Activated naive CD4-positive, alpha-beta T cell treated with anti-CD3 and anti-CD28 coated beads, Interleukin-2, amount 10 ng/mL, durations not matched to agents 7 days and 5 days (primary cell): ENCODE data around the gene KRT34.
"Not testable (repeated sequence)": the region's sequence is repeated elsewhere in the genome, so short reads cannot be mapped to it uniquely, and the experiment has no call there.

ENCODE experiments used
- CTCF ChIA-PET: fragments of 350-600 bp; sonication (Branson Sonifier 250); formaldehyde crosslinking; loops from one replicate; lab custom pipeline; 2021; ENCODE audit warnings: antibody characterized with exemption; lab: Charles Lee
- DNase-seq: peaks from one replicate; pipeline ENCODE4 v3.0.0-alpha.2; 2020
- H3K27ac Mint-ChIP-seq: one replicate; pipeline ENCODE4 v1.8.0; 2021; ENCODE audit warnings: mild to moderate bottlenecking, moderate library complexity, mixed read lengths
- H3K27me3 Mint-ChIP-seq: one replicate; pipeline ENCODE4 v1.8.0; 2021; ENCODE audit warnings: mild to moderate bottlenecking, mixed read lengths
- H3K36me3 Mint-ChIP-seq: one replicate; pipeline ENCODE4 v1.8.0; 2021; ENCODE audit warnings: mixed read lengths
- H3K4me1 Mint-ChIP-seq: one replicate; pipeline ENCODE4 v1.8.0; 2021; ENCODE audit warnings: mixed read lengths
- H3K4me3 Mint-ChIP-seq: one replicate; pipeline ENCODE4 v1.8.0; 2021; ENCODE audit warnings: mild to moderate bottlenecking, moderate library complexity, mixed read lengths
- H3K9me3 Mint-ChIP-seq: one replicate; pipeline ENCODE4 v1.8.0; 2021; ENCODE audit warnings: mixed read lengths

The KRT34 gene

GRCh38 chr17:41381943-41382342, at the start of gene KRT34:
TSS of gene KRT34 (minus strand) at chr17:41382306. CDS start at chr17:41382246, 60 bp downstream.
- DNase-seq, H3K9me3 Mint-ChIP-seq, H3K4me1 Mint-ChIP-seq, H3K27me3 Mint-ChIP-seq, H3K27ac Mint-ChIP-seq, CTCF ChIA-PET, H3K36me3 Mint-ChIP-seq, H3K4me3 Mint-ChIP-seq: not testable (repeated sequence)

- H3K4me1 Mint-ChIP-seq, H3K4me3 Mint-ChIP-seq, CTCF ChIA-PET, DNase-seq, H3K27ac Mint-ChIP-seq, H3K36me3 Mint-ChIP-seq, H3K9me3 Mint-ChIP-seq, H3K27me3 Mint-ChIP-seq: not testable (repeated sequence)
Observed at GRCh38 chr17:41430376-41430775, 48.3 kb upstream of the KRT34 start.

- no peaks in the 10 kb centered on the region for H3K36me3 Mint-ChIP-seq
- no peaks in the 10 kb centered on the region for H3K9me3 Mint-ChIP-seq
- H3K4me1 Mint-ChIP-seq, result no peaks in the 10 kb centered on the region
- H3K27me3 Mint-ChIP-seq, result peaks cover 8% of the 10 kb centered on the region
- CTCF ChIA-PET, result no interaction called here
- DNase-seq, result no peak
- H3K27ac Mint-ChIP-seq, result no peak overlapping the region
- no peak overlapping the region for H3K4me3 Mint-ChIP-seq
Observed at GRCh38 chr17:41429667-41430066, 47.6 kb upstream of the KRT34 start.

GRCh38 chr17:41428591-41429291, 46.6 kb upstream of the KRT34 start:
- Mint-ChIP-seq H3K36me3 (no peaks in the 10 kb centered on the region), H3K4me1 (no peaks in the 10 kb centered on the region), H3K27me3 (peaks cover 7% of the 10 kb centered on the region), H3K4me3 (no peak overlapping the region), H3K9me3 (no peaks in the 10 kb centered on the region), H3K27ac (no peak overlapping the region)
- no peak for DNase-seq
- CTCF ChIA-PET, result no interaction called here

- Mint-ChIP-seq H3K36me3 (no peaks in the 10 kb centered on the region), H3K27ac (no peak within 1 kb of the TSS), H3K4me1 (no peaks in the 10 kb centered on the region), H3K9me3 (no peaks in the 10 kb centered on the region), H3K27me3 (peaks cover 3% of the 10 kb centered on the region), H3K4me3 (no peak within 1 kb of the TSS)
- no peak for DNase-seq
- CTCF ChIA-PET, result interaction anchor here (1.2 kb wide), 1 partner anchor 224 kb away, joined by 3 read pairs; no protein-coding TSS in a partner anchor
Observed at GRCh38 chr17:41424111-41424635, 42.1 kb upstream of the KRT34 start, which contains the start of gene KRT37. TSS of gene KRT37 (minus strand) at chr17:41424585. CDS start at chr17:41424523, 62 bp downstream.

- CTCF ChIA-PET, DNase-seq, H3K27me3 Mint-ChIP-seq, H3K27ac Mint-ChIP-seq, H3K36me3 Mint-ChIP-seq, H3K4me3 Mint-ChIP-seq, H3K4me1 Mint-ChIP-seq, H3K9me3 Mint-ChIP-seq: not testable (repeated sequence)
Observed at GRCh38 chr17:41422586-41422985, 40.5 kb upstream of the KRT34 start.

GRCh38 chr17:41421617-41422016, 39.5 kb upstream of the KRT34 start:
- Mint-ChIP-seq H3K27ac (no peak overlapping the region), H3K4me1 (no peaks in the 10 kb centered on the region), H3K9me3 (no peaks in the 10 kb centered on the region), H3K36me3 (no peaks in the 10 kb centered on the region), H3K4me3 (no peak overlapping the region), H3K27me3 (peaks cover 3% of the 10 kb centered on the region)
- CTCF ChIA-PET, result no interaction called here
- DNase-seq, result no peak

GRCh38 chr17:41421116-41421515, 39.0 kb upstream of the KRT34 start:
- Mint-ChIP-seq H3K9me3 (no peaks in the 10 kb centered on the region), H3K27ac (no peak overlapping the region), H3K27me3 (peaks cover 3% of the 10 kb centered on the region), H3K4me3 (no peak overlapping the region), H3K36me3 (no peaks in the 10 kb centered on the region), H3K4me1 (no peaks in the 10 kb centered on the region)
- CTCF ChIA-PET, result no interaction called here
- no peak for DNase-seq

- H3K9me3 Mint-ChIP-seq, result no peaks in the 10 kb centered on the region
- H3K27ac Mint-ChIP-seq, result no peak overlapping the region
- no peaks in the 10 kb centered on the region for H3K36me3 Mint-ChIP-seq
- CTCF ChIA-PET, result no interaction called here
- no peak for DNase-seq
- no peaks in the 10 kb centered on the region for H3K4me1 Mint-ChIP-seq
- no peak overlapping the region for H3K4me3 Mint-ChIP-seq
- peaks cover 3% of the 10 kb centered on the region for H3K27me3 Mint-ChIP-seq
Observed at GRCh38 chr17:41420134-41420533, 38.0 kb upstream of the KRT34 start.

GRCh38 chr17:41419716-41420115, 37.6 kb upstream of the KRT34 start:
- DNase-seq, result no peak
- H3K36me3 Mint-ChIP-seq, result no peaks in the 10 kb centered on the region
- CTCF ChIA-PET, result interaction anchor here (1.3 kb wide), 1 partner anchor 11 kb away, joined by 4 read pairs; no protein-coding TSS in a partner anchor
- H3K27ac Mint-ChIP-seq, result no peak overlapping the region
- H3K9me3 Mint-ChIP-seq, result no peaks in the 10 kb centered on the region
- no peak overlapping the region for H3K4me3 Mint-ChIP-seq
- no peaks in the 10 kb centered on the region for H3K4me1 Mint-ChIP-seq
- H3K27me3 Mint-ChIP-seq, result peaks cover 3% of the 10 kb centered on the region

GRCh38 chr17:41418116-41418860, 36.2 kb upstream of the KRT34 start:
- no peak overlapping the region for H3K4me3 Mint-ChIP-seq
- no peak overlapping the region for H3K27ac Mint-ChIP-seq
- H3K9me3 Mint-ChIP-seq, result no peaks in the 10 kb centered on the region
- no peaks in the 10 kb centered on the region for H3K4me1 Mint-ChIP-seq
- no peak for DNase-seq
- CTCF ChIA-PET, result interaction anchor here (1.3 to 1.6 kb wide), 4 partner anchors 9 to 95 kb away, joined by 3 to 4 read pairs (median 4); no protein-coding TSS in a partner anchor
- H3K36me3 Mint-ChIP-seq, result no peaks in the 10 kb centered on the region
- H3K27me3 Mint-ChIP-seq, result peaks cover 5% of the 10 kb centered on the region

- no peak overlapping the region for H3K4me3 Mint-ChIP-seq
- H3K27ac Mint-ChIP-seq, result no peak overlapping the region
- no peaks in the 10 kb centered on the region for H3K4me1 Mint-ChIP-seq
- no peaks in the 10 kb centered on the region for H3K36me3 Mint-ChIP-seq
- CTCF ChIA-PET, result interaction anchor here (1.3 to 1.6 kb wide), 3 partner anchors 10 to 95 kb away, joined by 3 to 4 read pairs (median 3); no protein-coding TSS in a partner anchor
- DNase-seq, result no peak
- peaks cover 5% of the 10 kb centered on the region for H3K27me3 Mint-ChIP-seq
- no peaks in the 10 kb centered on the region for H3K9me3 Mint-ChIP-seq
Observed at GRCh38 chr17:41417576-41418015, 35.5 kb upstream of the KRT34 start.

- Mint-ChIP-seq H3K27me3 (peaks cover 5% of the 10 kb centered on the region), H3K9me3 (no peaks in the 10 kb centered on the region), H3K4me1 (no peaks in the 10 kb centered on the region), H3K27ac (no peak overlapping the region), H3K4me3 (no peak overlapping the region), H3K36me3 (no peaks in the 10 kb centered on the region)
- no peak for DNase-seq
- CTCF ChIA-PET, result interaction anchor here (1.3 to 1.6 kb wide), 3 partner anchors 9 to 94 kb away, joined by 3 to 4 read pairs (median 3); no protein-coding TSS in a partner anchor
Observed at GRCh38 chr17:41417127-41417526, 35.0 kb upstream of the KRT34 start.

- Mint-ChIP-seq H3K9me3 (no peaks in the 10 kb centered on the region), H3K36me3 (no peaks in the 10 kb centered on the region), H3K4me3 (no peak overlapping the region), H3K27ac (no peak overlapping the region), H3K4me1 (no peaks in the 10 kb centered on the region), H3K27me3 (peaks cover 6% of the 10 kb centered on the region)
- DNase-seq, result no peak
- CTCF ChIA-PET, result no interaction called here
Observed at GRCh38 chr17:41416479-41416878, 34.4 kb upstream of the KRT34 start.
